Measurements from ENCODE around the gene ANKRD33B.
"Not testable (repeated sequence)": the region's sequence is repeated elsewhere in the genome, so short reads cannot be mapped to it uniquely, and the experiment has no call there.

ANKRD33B gene

DNA sequence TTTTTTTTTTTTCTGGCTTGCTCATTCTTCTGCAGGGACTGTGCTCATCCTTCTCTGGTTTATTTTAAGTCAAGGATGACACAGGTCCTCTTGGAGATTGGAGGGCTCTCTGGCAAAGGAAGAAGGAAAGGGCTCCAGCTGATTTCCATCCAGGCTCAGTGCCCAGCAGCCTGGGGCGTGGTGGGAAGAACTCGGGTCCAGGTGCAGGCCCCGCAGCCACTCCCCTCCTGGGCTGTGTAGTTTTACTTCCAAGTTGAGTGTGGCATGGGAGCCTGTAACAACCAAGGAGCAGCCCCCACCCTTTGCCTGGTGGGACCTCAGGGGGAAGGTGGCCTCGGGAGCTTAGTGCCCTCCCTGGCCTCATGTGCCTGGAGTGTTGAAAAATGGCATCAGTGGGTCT lies 58.9 kb downstream of the ANKRD33B start:
- DNase-seq: no peak

DNA sequence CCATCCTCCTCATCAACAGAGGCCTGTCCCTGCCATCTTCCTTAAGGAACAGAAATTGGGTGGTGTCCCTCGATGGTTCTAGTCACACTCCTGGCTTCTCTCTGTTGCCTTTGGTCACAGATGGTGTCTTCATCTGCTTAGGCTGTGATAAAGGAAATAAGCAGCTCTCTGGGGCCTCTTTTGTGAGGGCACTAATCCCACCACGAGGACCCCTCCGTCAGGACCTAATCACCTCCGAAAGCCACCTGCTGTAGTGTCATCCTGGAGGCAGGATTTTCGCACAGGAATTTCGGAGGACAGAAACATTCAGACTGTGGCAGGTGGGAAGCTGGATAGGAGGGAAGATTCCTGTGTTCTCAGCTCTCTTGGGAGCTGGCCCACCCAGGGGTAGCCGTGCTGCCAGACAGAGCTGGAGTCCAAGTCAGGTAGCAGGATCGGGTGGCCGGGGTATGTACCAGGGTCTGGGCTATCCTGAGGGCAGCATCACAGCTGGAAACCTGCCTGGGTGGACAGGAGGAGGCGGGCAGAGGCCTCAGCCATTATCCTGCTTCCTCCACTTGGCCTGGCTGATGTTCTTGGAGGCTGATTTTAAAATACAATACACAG lies 59.5 kb downstream of the ANKRD33B start:
- DNase-seq: no peak

DNA sequence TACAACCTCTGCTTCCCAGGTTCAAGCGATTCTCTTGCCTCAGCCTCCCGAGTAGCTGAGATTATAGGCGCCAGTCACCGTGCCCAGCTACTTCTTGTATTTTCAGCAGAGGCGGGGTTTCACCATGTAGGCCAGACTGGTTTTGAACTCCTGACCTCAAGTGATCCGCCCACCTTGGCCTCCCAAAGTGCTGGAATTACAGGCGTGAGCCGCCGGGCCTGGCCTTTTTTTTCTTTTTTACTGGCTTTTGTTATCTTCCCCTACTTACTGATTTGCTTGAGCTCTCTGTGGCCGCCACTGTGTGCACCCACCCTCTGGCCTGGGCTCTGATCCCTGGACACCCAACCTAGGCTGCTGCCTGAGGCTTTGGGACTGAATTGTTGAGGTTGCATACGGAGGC lies 60.3 kb downstream of the ANKRD33B start:
- DNase-seq: no peak

DNA sequence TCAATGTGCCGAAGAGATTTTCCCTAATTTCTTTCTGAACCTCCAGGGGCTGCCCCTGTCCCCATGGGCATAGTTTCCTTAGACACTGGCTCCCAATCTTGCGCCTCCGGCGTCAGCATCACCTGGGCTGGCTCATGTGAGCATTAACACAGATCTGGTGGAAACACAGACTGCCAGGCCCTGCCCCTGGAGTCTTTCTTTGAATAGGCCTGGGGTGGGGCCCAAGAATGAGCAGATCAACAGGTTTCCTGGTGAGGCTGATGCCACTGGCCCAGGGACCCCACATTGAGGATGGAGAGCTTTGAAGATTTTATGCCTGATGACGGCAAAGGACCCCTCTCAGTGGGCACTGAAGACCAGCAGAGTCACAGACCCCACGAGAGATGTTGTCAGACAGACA lies 60.8 kb downstream of the ANKRD33B start:
- DNase-seq: no peak

DNA sequence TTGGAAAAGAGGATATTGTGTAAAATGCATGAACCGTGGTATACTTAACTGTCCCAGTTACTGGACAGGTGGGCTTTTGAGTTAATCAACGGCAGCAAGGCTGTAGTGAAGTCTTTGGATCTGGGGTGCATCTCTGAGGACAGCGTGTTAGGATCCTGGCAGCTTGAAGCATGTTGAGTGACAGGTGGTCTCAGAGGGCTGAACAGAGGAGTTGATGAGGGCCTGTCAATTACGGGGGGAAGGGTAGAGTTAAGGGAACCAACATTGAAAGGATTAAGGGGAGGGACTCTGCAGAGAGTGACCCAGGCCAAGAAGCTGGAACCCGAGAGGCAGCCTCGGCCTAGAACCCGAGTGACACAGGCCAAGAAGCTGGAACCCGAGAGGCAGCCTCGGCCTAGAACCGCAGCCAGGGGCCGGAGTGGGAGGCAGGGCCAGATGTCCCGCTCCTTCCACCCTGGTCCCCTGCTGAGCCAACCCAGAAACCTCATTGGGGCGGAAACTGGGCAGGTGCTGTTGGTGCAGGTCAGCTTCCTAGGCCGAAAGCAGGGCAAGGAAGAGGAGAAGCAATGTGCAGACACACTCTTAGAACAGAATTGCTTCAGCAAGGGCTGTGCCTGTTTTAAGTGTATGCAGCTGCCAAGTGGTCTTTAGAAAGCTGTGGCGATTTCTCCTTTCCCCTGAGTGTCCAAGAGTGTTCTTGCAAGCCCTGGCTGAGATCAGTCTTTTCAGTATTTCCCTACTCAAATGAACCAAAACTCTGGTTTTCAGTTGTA lies 62.0 kb downstream of the ANKRD33B start:
- no peak for DNase-seq

DNA sequence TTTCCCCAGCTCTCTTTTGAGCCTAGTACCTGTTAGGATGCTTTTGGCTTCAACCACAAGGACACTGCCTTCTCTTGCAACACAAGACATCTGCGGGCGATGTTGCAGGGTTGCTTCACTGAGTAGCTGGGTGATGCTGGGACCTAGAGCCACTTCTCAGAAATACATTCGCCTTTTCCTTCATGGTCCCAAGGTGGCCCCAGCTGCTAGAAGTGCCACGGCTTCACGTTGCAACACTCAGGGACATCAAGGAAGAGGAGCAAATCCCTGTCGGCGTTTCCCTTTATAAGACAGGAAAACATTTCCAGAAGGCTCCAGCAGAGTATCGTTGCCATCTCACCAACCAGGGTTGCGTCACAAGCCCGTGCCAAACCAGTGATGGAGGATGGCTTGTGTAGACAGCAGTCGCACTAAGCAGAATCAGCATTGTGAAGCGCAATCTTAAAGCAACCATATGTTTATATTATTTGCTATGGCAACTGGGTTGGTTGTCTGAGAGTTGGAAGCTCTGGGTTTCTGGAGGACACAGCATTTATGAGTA lies 62.7 kb downstream of the ANKRD33B start:
- no peak for DNase-seq

DNA sequence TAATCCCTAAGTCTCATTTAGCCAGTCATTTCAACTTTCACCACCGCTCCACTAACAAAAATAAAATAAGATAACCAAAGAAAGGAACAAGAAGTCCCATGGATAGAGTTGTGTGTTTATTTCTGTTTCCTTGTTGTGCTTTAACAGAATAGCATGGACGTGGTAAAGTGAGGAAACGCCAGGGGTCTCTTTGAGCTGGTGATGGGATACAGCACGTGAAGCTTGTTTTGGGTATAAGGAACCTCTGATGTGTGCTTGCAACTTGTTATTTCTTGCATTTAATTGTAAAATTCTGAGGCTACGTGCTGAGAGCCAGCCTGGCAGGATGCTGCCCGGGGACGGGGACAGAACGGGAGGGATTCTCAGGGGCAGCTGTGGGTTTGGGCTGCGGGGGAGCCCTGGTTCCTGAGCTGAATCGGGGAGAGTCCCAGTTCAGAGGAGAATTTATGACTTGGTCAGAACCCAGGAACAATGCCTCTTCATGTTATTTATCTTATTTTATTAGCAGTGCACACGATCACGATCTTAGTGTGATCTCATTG lies 63.4 kb downstream of the ANKRD33B start:
- DNase-seq: no peak

DNA sequence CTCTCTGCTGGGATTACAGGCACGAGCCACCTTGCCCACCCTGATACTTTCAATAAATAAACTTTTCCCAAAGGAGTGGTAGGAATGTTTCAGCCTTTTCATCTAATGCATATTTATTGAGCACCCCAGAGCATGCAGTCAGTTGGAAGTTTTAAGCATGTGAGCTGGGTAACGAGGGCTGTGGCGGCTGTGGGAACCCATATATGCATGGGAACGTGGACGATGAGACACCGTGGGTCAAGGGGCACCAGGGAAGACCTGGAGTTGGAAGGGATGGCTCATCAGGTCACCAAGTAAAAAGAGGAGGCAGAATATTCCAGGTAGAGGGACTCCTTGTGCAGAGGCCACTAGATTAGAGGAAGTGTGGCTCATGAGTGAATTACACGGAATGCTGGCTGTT lies 64.7 kb downstream of the ANKRD33B start:
- DNase-seq: no peak

DNA sequence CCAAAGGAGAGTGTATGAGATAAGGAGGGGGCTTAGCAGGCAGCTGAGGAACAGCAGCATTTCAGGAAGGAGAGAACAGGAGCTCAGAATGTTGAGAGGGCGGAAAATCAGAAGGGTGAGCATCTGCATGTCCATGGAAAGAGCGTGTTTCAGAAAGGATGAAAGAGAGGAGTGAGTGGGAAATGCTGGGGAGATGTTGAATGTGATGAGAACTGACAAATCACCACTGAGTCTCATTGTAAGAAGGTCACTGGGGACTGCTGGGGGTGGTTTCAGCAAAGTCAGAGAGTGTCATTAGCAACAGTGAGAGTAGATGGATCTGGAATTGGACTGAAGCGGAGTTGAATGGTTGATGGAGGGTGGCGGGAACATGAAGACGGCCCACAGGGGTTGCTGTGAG lies 65.8 kb downstream of the ANKRD33B start:
- no peak for DNase-seq

DNA sequence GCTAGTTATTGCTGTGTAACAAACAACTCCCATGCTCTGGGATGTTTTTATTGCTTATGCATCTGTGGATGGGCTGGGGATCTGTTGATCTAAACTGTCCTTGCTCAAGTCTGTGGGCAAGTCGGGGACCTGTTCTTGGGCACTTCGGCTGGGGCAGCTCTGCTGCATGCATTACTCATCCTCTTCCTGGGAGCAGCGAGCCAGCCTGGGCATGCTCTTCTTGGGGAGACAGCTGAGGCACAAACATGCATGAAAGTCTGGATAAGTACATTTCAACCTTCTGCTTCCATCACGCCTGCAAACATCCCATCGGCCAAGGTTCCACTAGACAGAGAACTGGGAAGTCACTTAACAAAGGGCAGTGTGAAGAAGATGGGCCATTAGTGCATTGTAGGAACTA lies 66.3 kb downstream of the ANKRD33B start:
- DNase-seq: no peak

DNA sequence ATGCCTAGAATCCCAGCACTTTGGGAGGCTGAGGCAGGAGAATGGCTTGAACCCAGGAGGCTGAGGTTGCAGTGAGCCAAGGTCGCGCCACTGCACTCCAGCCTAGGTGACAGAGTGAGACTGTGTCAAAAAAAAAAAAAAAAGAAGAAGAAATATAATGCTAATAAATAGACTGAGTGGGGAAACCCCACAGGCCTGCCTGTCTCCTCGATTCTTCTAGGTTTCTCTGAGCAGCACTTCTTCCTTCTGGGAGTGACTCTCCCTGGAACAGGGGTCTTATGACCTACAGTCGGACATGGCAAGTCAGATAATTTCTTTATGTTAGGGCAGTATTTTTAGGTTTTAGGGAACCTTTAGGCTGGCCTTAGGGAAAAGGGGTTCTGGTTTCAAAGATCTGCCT lies 66.9 kb downstream of the ANKRD33B start:
- DNase-seq: not testable (repeated sequence)

DNA sequence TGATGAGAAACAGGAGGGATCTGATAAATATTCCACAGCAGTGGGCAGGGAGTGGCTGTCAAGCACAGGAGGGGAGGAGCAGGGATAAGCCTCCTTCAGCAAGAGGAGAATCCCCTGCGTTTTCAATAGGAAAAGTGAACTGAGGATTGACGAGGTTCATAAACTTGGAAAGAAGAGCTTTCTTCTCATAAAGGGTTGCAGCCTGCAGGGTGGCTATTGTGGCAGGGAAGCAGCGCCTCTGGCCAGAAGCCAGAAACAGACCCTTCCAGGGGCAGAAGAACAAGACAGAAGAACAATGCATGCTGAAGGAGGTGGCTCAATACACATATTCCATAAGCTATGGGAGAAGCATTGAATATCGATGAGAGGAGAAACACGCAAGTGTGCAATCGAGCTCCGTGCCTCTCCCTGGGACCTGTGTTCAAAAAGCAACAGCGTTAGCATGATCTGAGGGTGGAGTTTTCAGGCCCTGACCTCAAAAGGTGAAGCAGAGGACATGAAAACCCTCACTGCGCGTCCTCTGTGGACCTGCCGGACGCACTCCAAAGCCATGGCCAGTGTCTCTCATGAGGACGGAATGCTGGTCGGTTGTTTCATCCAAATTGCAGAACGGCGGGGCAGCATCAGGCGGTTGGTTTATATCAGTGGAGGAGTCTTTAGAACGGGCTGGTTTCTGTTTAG lies 67.6 kb downstream of the ANKRD33B start:
- DNase-seq: no peak

DNA sequence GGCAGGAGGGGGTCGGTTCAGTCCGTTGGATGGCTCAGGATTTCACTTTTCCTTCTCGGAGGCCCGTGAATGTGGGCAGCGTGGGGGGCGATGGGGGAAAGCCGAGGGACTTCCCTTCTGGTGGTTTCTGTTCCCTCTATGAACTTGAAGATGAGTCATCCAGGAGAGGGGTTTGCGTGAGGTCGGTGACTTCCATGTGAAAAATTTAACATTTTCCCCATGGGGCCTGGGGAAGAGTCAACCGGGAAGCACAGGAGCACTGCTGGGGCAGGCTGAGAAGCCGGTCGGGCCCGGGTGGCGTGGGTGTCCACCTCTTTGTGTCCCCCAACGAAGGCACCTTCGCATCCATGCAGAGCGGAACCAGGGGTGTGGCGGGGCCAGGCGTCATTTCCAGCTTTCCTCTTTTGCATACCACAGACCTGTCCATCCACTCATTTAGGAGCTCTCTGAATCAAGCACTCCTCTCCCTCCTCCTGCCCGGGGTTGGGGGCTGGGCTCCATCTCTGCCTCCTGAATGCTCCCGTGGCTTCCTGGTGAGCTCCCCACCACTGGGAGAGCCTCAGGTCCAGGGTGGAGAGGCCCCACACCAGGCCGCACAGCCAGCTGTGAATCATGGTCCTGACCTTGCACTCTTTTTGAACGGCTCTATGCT lies 68.4 kb downstream of the ANKRD33B start:
- no peak for DNase-seq

DNA sequence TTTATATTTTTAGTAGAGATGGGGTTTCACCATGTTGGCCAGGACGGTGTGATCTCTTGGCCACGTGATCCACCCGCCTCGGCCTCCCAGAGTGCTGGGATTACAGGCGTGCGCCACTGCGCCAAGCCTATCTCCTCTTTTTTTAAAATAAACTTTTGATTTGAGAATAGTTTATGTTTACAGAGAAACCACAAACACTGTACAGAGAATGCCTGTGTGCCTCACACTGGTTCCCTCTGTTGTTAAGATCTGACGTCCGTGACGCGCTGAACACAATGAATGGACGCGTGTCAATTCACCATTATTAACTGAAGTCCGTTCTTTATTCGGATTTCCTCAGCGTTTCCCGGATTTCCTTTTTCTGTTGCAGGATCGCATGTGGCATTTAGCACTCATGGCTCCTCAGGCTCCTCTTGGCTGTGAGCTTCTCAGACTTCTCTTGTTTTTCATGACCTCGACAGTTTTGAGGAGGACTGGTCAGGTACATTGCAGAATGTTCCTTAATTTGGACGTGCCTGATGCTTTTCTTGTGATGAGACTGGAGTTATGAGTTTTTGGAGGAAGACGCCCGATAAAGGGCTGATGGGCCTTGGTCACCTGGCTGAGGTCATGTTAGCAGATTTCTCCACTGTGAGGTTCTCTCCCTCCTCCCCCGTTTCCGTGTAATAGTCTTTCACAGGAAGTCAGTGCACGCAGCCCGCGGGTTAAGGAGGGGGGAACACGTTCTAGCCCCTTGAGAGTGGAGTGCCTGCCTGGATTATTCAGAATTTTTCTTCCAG lies 69.6 kb downstream of the ANKRD33B start:
- no peak for DNase-seq

DNA sequence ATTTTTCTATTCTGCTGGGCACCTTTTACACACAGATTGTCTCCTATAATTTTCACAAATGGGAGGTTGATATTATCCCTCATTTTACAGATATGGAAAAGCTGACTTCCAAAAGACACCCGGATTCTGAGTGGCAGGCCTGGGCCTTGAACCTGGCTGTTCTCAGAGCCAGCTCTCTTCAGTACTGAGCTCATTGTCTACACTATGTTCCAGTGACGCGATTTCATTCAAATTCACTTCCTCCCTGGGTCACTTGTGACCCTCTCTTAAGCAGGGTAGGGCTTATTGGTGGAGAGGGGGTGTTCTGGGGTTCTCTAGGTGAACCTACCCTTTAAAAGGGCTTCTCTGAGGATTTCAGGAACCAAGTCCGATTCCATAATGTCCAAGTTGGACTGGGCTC lies 70.2 kb downstream of the ANKRD33B start:
- no peak for DNase-seq

DNA sequence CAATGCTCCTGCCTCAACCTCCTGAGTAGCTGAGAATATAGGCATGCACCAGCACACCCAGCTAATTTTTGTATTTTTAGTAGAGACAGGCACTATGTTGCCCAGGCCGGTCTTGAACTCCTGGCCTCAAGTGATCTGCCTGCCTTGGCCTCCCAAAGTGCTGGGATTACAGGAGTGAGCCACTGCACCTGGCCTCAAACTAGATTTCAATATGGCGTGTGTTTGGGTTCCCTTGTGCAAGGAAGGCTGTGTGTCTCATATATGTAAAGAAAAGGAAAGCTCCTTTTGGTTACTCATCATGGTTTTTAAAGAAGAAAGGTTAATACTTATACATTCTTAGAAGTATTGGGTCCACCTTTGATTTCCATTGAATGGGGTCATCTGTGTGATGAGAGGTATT lies 70.7 kb downstream of the ANKRD33B start:
- DNase-seq: no peak

DNA sequence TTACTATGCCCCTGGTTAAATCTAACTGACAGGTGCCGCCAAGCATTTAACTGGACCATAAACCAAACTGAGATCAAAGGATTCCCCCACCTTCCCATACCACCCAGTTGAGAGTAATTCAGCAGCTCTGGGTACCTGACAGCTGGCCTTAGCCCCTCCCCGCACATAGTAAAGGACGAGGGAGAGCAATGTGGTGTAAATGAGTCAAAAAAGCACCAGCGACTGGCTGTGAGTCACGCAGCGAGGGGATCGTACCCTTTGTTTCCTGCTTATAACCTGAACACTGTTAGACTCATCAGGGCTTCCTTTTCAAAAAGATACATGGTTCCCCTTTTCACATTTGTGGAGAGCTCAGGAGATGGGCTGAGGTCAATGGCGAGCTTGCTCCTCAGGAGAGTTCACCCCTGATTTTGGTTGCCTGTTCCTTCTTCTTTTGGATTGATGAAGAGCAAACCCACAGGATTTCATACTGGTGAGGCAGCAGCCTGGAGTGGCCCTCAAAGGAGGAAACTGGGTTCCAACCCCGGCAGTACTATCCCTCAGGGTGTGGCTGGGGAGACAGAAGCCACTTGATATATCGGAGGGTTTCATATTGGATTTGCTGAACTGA lies 71.5 kb downstream of the ANKRD33B start:
- DNase-seq: no peak

DNA sequence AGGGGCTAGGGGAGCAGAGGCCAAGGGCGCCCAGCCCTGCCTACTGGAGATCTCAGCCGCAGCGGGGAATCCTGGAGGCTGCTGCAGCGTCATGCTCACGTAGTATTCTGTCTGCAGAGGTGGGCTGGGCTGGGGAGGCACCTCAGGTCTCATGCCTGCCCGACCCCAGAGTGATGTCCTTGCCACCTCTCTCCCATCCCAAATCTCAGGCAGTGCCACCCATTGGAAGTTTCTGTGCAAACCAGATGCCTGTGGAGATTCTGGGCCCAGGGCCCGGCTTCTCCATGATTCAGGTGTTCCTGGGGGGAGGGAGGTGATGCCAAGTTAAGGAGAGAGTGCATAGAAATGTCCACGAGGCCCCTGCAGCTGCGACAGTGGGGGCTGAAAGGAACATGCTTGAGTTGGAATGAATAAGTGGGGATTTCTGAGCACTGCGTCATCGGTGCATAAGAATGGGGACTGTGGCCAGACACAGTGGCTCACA lies 72.0 kb downstream of the ANKRD33B start:
- DNase-seq: no peak

DNA sequence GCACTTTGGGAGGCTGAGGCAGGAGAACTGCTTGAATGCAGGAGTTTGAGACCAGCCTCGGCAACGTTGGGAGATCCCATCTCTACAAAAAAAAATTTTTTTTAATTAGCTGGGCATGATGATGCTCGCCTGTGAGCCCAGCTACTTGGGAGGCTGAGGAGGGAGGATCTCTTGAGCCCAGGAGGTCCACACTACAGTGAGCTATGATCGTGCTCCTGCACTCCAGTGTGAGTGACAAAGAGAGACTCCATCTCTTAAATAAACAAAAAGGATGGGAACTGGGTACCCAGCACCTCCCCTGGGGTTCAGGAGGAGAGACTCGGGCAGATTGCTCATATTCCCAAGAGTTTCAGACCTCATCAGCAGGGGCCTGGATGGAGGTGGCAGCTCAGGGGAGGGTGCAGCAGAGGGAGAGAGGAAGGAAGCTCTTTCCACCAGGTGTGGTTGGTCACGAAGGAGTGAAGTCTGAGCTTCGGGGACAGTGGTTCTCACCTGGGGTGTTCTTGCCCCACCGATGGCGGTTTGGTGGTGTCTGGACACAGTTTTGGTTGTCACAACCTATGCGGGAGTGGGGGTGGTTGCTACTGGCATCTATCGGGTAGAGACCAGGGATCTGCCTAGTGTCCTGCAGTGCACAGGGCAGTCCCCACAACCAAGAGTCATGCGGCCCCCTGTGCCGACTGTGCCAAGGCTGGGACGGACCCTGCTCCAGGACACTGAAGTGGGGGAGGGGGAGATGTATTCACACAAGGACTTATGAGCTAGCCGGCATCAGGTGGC lies 72.7 kb downstream of the ANKRD33B start:
- no peak for DNase-seq

DNA sequence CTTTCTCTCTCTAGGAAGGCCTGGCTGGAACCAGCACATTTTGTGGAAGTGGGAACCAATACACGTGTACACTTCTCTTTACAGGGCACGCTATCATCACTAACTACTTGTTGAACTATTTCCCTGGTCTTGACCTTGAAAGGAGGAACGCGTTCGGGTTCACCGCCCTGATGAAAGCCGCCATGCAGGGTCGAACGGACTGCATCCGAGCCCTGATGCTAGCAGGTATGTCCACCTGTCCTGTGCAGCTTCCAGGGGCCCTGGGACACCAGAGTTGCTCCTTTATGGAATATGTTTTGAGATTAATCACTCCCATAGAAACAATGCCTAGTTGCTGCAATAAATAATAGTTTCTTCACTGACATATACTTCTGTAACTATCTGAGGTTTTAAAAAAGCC lies 74.1 kb downstream of the ANKRD33B start:
- no peak for DNase-seq

DNA sequence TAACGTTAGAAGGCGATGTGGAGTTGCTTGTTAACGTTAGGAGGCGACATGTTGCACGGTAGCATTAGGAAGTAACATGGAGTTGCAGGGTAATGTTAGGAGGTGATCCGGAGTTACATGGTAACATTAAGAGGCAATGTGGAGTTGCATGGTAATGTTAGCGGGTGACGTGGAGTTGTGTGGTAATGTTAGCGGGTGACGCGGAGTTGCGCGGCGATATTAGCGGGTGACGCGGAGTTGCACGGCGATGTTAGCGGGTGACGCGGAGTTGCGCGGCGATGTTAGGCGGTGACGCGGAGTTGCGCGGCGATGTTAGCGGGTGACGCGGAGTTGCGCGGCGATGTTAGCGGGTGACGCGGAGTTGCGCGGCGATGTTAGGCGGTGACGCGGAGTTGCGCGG lies 74.9 kb downstream of the ANKRD33B start:
- not testable (repeated sequence) for DNase-seq

All from NCI-H2171 treated with DMSO at 0.1 percent for 48 hours (cell line).